ENCODE data around the gene EGFL7.

GRCh38 chr9:136701668-136702053, 38.9 kb downstream of the EGFL7 start:
- TF ChIP-seq CTCF (IDR thresholded peaks at IDR 0.05) (no peak), POLR2AphosphoS5 (IDR thresholded peaks at IDR 0.05) (no peak), POLR2A (IDR thresholded peaks at IDR 0.05) (no peak)

Measured in prostate gland (tissue), 2 donors.